NCI-H446 (cell line): ENCODE data around the gene TNIK.

ENCODE experiments used
- DNase-seq, 2 experiments: peaks; one replicate each; lab custom pipeline; 2025; lab: John Stamatoyannopoulos, UW

Gene TNIK

GRCh38 chr3:171192176-171192854 is 267.9 kb downstream of the TNIK start:
- DNase-seq = peak in 1 of 2 experiments; percentile 58

GRCh38 chr3:171190668-171191067 is 269.5 kb downstream of the TNIK start:
- DNase-seq = no peak

DNA sequence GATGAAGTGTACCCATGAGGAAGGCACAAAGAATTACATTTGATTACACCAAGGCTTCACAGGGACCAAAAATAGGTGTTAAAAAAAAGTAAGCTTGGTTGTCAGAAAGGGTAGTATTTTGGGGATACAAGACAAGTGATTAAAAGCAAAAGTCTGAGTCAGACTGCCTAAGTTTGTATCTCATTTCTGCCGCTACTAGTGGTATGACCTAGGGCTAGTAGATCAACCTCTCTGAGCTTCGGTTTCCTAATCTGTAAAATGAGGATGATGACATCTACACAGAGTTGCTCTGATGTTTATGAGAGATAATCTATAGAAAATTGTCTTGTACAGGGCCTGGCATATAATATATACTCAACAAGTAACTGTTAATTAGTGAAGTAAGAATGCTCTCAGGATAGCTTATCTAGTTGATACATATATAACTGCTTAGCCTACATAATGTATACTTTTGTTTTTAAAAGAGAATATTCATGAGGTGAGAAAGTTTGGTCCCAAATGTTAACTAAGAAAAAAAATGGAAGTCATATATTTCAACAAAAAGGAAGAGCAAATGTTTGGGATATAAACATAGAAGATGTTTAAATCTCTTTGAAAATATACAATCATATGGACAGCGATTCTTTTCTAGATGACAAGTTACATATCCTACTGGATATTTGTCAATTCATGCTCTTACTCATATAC is 270.7 kb downstream of the TNIK start:
- no peak for DNase-seq

DNA sequence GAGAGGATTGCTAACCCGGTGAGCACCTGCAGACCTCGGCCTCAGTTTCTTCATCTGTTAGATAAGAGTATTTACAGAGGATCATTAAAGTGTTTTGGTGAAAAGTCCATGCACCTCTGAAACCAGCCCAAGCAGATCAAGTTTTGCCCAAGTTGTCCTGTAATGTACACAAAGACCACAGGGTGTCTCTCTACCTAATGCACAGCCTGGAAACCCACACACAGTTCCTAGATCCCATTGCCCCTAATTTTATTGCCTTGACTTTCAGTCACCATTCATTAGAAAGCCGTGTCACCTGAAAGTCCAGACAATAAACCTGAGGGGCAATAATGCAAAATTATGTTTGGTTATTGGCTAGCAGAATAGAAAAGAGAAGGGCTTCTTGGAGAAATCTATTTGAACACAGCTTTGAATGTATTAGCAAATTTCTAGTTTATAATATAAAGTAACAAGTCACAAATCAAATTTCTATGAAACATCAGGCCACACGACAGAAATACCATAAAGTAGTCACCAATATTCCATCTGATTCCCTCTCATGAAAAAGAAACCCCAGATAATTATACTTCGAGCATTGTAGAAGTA is 272.4 kb downstream of the TNIK start:
- peak; percentile 33 to 55 for DNase-seq

DNA sequence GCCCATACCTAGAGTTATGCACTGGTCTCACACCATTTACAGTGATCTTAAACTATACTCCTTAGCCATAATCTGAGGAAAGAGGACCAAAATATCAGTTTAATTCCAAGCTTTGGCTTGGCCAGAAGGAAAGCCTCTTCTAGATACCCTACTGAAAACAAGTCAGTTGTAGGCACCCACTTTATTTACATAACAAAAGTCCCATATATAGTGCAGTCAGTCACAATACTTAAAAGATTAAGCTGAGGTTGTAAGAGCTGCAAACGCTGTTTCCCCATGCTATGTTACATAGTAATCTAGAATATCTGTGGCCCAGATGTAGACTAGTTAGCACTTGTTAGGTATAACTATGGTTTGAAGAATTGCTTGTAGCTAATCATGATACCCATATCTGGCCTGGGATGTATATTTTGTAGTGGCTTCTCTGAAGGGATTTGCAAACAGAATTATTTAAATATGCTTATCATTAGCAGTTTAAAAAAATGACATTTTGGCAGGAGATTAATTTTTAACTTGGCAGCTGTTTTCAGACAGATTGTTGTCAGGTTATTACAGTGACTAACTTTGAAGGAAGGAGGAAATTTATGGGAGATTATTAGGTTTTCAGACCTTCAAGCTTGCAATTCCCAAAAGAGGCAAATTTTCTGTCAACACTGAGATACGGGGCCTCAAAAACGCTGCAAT is 273.2 kb downstream of the TNIK start:
- peak in 1 of 2 experiments; percentile 67 for DNase-seq

GRCh38 chr3:171186383-171186782 is 273.8 kb downstream of the TNIK start:
- no peak for DNase-seq

GRCh38 chr3:171185959-171186358 is 274.2 kb downstream of the TNIK start:
- no peak for DNase-seq

DNA sequence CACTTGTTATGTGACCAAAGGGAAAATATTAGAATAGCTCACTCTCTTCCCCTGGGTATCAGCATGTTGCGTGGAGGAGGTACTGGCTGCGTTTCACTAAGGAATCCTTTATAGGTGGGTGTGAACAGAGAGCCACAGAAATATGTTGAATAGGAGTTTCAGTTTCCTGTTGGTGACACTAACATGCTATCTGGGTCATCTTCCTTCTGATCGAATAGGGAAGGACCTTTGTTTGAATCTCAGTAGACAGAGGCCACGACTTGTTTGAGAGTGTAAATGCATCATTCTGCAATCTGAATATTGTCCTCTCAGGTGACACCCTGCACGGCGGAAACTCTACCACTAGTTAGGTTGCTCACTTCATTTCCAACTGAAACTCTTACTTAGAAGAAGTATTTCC is 275.8 kb downstream of the TNIK start:
- no peak for DNase-seq

DNA sequence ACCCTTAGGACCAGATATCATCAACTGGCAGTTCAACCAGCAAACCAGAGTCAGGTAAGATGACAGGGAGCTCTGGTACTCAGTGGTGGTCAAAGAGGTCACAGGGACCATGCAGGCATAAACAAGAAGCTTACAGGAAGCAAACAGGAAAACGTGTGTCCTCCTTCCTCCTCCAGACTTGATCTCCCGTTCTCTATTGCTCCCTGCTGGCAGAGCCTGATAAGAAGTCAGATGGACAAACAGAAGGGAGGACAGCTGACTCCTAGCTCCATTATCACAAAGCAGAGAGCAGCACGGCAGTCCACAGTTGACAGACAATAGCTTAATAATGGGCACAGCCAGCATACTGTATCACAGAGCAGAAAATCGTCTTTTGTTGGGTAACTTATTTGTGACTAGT is 277.2 kb downstream of the TNIK start:
- no peak for DNase-seq

- DNase-seq = no peak
Measured at GRCh38 chr3:171181907-171182690, 278.1 kb downstream of the TNIK start.

GRCh38 chr3:171178714-171179113 is 281.5 kb downstream of the TNIK start:
- DNase-seq = no peak

GRCh38 chr3:171177553-171177952 is 282.7 kb downstream of the TNIK start:
- DNase-seq = no peak

DNA sequence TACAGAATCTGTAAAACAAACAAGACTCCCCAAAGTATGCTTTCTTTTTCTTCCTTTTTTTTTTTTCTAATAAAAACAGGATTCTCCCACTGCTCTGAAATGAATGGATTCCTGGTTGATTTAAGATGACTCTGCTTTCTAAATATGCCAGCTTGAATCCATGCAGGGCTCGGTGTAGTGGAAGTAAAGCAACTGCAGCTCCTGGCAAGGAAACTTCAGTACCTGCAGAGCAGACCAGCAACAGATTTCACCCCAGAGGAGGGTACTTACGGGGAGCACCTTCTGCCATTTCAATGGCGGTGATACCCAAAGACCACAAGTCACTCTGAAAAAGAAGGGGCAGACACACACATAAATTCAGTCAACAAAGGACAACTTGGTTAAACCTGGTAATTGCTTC is 283.1 kb downstream of the TNIK start:
- DNase-seq = peak in 1 of 2 experiments; percentile 24

DNA sequence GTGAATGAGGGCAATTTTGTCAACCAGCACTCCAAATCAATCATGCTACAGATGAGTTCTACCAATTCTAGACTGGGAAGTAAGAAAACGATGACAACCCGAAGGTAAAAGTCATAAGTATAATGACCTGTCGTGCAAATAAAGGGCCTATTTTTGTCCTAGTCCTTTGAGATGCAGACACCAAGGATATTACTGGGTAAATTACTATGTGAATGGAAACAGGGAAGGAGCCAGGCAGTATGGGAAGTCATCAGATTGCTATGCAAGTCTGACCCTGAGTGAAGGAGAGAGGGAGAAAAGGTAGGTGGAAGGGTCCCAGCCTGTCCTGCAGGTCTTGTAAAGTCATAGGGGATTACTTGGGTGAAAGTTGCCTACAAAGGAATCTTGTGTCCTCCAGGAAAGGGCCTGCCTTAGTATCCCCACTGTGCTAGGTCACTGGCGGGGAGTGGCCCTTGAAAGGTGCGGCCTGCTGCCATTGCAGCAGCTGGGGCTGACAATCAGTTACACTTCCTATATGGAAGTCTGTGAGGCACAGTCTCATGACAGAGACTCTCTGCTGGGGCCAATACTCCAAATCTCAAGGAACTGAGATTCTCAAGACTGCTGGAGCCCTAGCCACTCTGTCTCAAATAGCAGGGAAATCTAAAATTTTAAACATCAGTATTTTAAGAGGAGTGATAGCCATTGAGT is 283.8 kb downstream of the TNIK start:
- DNase-seq = no peak

DNA sequence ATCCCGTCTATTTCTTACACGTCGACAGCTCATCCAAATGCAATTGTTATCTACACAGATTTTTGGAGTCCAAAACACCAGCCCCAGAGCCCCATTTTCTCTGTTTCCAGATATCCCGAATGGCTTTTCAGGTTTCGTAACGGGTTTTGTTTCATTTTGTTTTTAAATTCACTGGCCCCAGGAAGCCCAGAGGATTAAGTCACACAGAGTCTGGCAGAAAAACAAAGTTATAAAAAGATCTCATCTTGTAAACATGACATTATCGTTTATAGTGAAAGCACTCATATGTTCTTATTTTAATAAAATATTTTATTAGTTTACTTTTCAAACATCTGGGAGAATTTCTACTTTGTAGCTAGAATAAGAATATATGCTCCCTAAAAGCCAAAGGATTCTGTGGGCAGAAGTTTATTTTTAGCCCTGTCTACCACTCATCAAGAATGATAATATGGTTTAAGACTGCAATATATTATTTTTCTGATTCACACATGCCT is 284.4 kb downstream of the TNIK start:
- no peak for DNase-seq

GRCh38 chr3:171173736-171174135 is 286.5 kb downstream of the TNIK start:
- no peak for DNase-seq

GRCh38 chr3:171172070-171172469 is 288.1 kb downstream of the TNIK start:
- DNase-seq = no peak

GRCh38 chr3:171169866-171170265 is 290.3 kb downstream of the TNIK start:
- no peak for DNase-seq

GRCh38 chr3:171169443-171169842 is 290.8 kb downstream of the TNIK start:
- no peak for DNase-seq

DNA sequence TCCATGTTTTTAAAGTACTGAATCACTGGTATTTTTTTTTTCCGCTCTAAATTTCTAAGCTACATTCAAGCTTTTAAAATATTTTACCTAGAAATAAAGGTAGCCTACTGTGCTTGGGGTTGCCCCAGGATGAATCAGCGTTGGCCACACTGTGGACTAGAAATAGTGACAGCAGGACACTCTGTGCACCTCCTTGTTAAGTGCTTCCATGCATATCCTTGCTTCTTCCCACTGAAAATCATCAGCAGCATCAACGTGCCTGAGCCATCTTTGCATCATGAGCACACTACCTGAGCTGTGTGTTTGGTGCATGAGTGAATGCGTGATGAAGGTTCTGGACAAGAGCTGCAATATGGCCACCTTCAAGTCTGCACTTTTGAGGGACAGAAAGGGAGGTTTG is 291.7 kb downstream of the TNIK start:
- DNase-seq = no peak

- DNase-seq = peak in 1 of 2 experiments; percentile 29
Measured at GRCh38 chr3:171168086-171168485, 292.1 kb downstream of the TNIK start.
